Duodenal mucosa (tissue), 2 donors: ENCODE data around the gene PNMA8A.

ENCODE experiments used
- H3K27ac ChIP-seq: one replicate; pipeline ENCODE4 v1.7.0; 2013; ENCODE audit warnings: low read depth, low read length
- H3K27me3 ChIP-seq, 2 donors: one replicate each; pipeline ENCODE4 v1.7.0; 2013; ENCODE audit warnings: low read length in 2 of 2, control low read depth in 1 of 2; ENCODE audit not compliant: insufficient read depth in 2 of 2, control insufficient read depth in 1 of 2
- H3K36me3 ChIP-seq, 2 donors: one replicate each; pipeline ENCODE4 v1.7.0; 2013; ENCODE audit warnings: low read length in 2 of 2, control low read depth in 1 of 2; ENCODE audit not compliant: insufficient read depth in 2 of 2, control insufficient read depth in 1 of 2
- H3K4me1 ChIP-seq, 2 donors: one replicate each; pipeline ENCODE4 v1.7.0; 2013; ENCODE audit warnings: low read length in 2 of 2, control low read depth in 1 of 2; ENCODE audit not compliant: insufficient read depth in 2 of 2, control insufficient read depth in 1 of 2
- H3K4me3 ChIP-seq, 2 donors: one replicate each; pipeline ENCODE4 v1.7.0; 2013; ENCODE audit warnings: low read length in 2 of 2, low read depth in 1 of 2
- H3K9ac ChIP-seq, 2 donors: one replicate each; pipeline ENCODE4 v1.7.0; 2013; ENCODE audit warnings: low read length in 2 of 2, low read depth in 1 of 2
- H3K9me3 ChIP-seq, 2 donors: one replicate each; pipeline ENCODE4 v1.7.0; 2013; ENCODE audit warnings: low read length in 2 of 2, control low read depth in 1 of 2; ENCODE audit not compliant: control insufficient read depth in 1 of 2

Gene PNMA8A

DNA sequence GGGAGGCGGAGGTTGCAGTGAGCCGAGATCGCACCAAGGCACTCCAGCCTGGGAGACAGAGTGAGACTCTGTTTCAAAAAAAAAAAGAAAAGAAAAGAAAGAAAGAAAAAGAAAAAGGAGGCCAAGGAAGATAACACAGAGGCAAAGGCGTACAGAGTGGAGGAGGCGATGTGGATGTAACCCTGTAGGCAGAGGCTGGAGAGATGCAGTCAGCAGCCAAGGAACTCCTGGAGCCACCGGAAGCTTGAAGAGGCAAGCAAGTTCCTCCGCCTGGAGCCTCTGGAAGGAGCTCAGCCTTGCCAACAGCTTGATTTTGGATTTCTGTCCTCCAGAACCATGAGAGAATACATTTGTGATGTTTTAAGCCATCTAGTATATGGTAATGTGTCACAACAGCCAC is 51.3 kb downstream of the PNMA8A start:
- peaks cover 10 to 14% of the 10 kb centered on the region in 2 donors for H3K27me3 ChIP-seq
- H3K4me3 ChIP-seq = no peak overlapping the region
- H3K36me3 ChIP-seq = no peaks in the 10 kb centered on the region
- H3K9me3 ChIP-seq = no peaks in the 10 kb centered on the region
- no peaks in the 10 kb centered on the region for H3K4me1 ChIP-seq
- H3K9ac ChIP-seq = no peak overlapping the region
- no peak overlapping the region for H3K27ac ChIP-seq
